GM12864 (cell line): Measurements from ENCODE around the gene TSPAN9.

Source experiments
- DNase-seq: peaks from one replicate; pipeline ENCODE4 v3.0.0-alpha.2; 2011; ENCODE audit warnings: low read depth
- H3K4me3 ChIP-seq: 2 replicates; pipeline ENCODE4 v1.5.1; 2011; ENCODE audit warnings: mild to moderate bottlenecking, low read depth, low read length, control low read depth
- CTCF ChIP-seq: IDR thresholded peaks from 2 replicates; pipeline ENCODE4 v1.5.1; 2011; ENCODE audit warnings: low read depth, mild to moderate bottlenecking, moderate library complexity, low read length, control low read depth, inconsistent platforms; ENCODE audit errors: missing control alignments

Gene TSPAN9

GRCh38 chr12:3280967-3281366 is 203.8 kb downstream of the TSPAN9 start:
- no peak for DNase-seq
- H3K4me3 ChIP-seq = no peak overlapping the region
- TF ChIP-seq CTCF = no peak

- no peak for DNase-seq
- no peak overlapping the region for H3K4me3 ChIP-seq
- no peak for TF ChIP-seq CTCF
Observed at GRCh38 chr12:3281588-3282383, 204.6 kb downstream of the TSPAN9 start.

GRCh38 chr12:3282384-3282670 is 205.1 kb downstream of the TSPAN9 start:
- no peak overlapping the region for H3K4me3 ChIP-seq
- DNase-seq = no peak
- no peak for TF ChIP-seq CTCF

GRCh38 chr12:3283137-3283680 is 206.0 kb downstream of the TSPAN9 start:
- TF ChIP-seq CTCF = no peak
- no peak overlapping the region for H3K4me3 ChIP-seq
- no peak for DNase-seq

- TF ChIP-seq CTCF = no peak
- H3K4me3 ChIP-seq = no peak overlapping the region
- DNase-seq = no peak
Observed at GRCh38 chr12:3284405-3284804, 207.2 kb downstream of the TSPAN9 start.

- DNase-seq = no peak
- TF ChIP-seq CTCF = no peak
- H3K4me3 ChIP-seq = no peak overlapping the region
Observed at GRCh38 chr12:3285570-3285969, 208.4 kb downstream of the TSPAN9 start.

GRCh38 chr12:3288690-3289089 is 211.5 kb downstream of the TSPAN9 start:
- no peak for TF ChIP-seq CTCF
- DNase-seq = no peak
- no peak overlapping the region for H3K4me3 ChIP-seq
